ENCODE results near the gene ADRB2. TPM values are rescaled to one million over a fixed set of nuclear protein-coding genes. Genes with fewer than 3 reads are reported as not detected.

ADRB2 gene
- total RNA-seq, 1 experiment from 2014 or later = 0.26 TPM

- no peaks in the 10 kb centered on the region for H3K27me3 ChIP-seq (ENCODE audit: insufficient read depth, low read length)
- WGBS (ENCODE audit: extremely low coverage, insufficient read length, low lambda C conversion rate) = no CpG with 5 or more reads among the region's 5 CpGs
- H2BK12ac ChIP-seq (ENCODE audit: insufficient read length, low read depth, low read length) = no peak overlapping the region
- peaks cover 1% of the 10 kb centered on the region; the same call in 1 of the 2 replicates for H3K27me3 Mint-ChIP-seq (ENCODE audit: low read depth)
- H3K9ac ChIP-seq (ENCODE audit: extremely low read depth, insufficient read length, low read length) = no peak overlapping the region
- H3K23me2 ChIP-seq (ENCODE audit: insufficient read length, low read depth, low read length, poor library complexity, severe bottlenecking) = no peaks in the 10 kb centered on the region
- H2BK15ac ChIP-seq (ENCODE audit: low read depth, low read length) = no peak overlapping the region
- H4K5ac ChIP-seq (ENCODE audit: insufficient read length, low read depth, low read length) = no peak overlapping the region
- H3K4me3 Mint-ChIP-seq = no peak overlapping the region
- no peak overlapping the region for H2AFZ ChIP-seq (ENCODE audit: low read length)
- H3K4ac ChIP-seq (ENCODE audit: low read depth, low read length) = no peak overlapping the region
- no peak overlapping the region for H2BK120ac ChIP-seq (ENCODE audit: low read depth, low read length, poor library complexity, severe bottlenecking)
- no peaks in the 10 kb centered on the region for H3K79me2 ChIP-seq (ENCODE audit: insufficient read depth, low read length)
- H3K23ac ChIP-seq (ENCODE audit: insufficient read length, low read depth, low read length) = no peak overlapping the region
- H3K9me3 ChIP-seq (ENCODE audit: control insufficient read depth, low read depth, low read length) = no peaks in the 10 kb centered on the region
- no peak overlapping the region; a peak in 1 of 7 replicates for H3K27ac Mint-ChIP-seq
- no peak for DNase-seq
- no peak overlapping the region for H3K4me2 ChIP-seq (ENCODE audit: insufficient read depth, insufficient read length, low read length)
- H3K27ac ChIP-seq (ENCODE audit: insufficient read length, low read depth, low read length) = no peak overlapping the region
- H3T11ph ChIP-seq (ENCODE audit: low read length) = no peak overlapping the region
- no peak overlapping the region for H2BK5ac ChIP-seq (ENCODE audit: insufficient read length, low read length)
- H3K56ac ChIP-seq (ENCODE audit: insufficient read length, low read depth, low read length) = no peak overlapping the region
- no peak overlapping the region for H4K8ac ChIP-seq (replicated peaks; ENCODE audit: insufficient read length, low read depth, low read length)
- H3K4me1 Mint-ChIP-seq = no peaks in the 10 kb centered on the region
- no peak overlapping the region for H4K91ac ChIP-seq (ENCODE audit: insufficient read length, low read depth, low read length)
- TF ChIP-seq CTCF (conservative IDR thresholded peaks at IDR 0.05) = no peak
- no peaks in the 10 kb centered on the region for H3K4me1 ChIP-seq (ENCODE audit: insufficient read depth, low read length)
- H3K79me1 ChIP-seq (ENCODE audit: insufficient read depth, low read depth, low read length, poor library complexity, severe bottlenecking) = no peaks in the 10 kb centered on the region
- no peaks in the 10 kb centered on the region for H4K20me1 ChIP-seq (ENCODE audit: control insufficient read depth, insufficient read depth, insufficient read length)
- H2AK5ac ChIP-seq (ENCODE audit: insufficient read length, low read length) = no peak overlapping the region
- H3K36me3 Mint-ChIP-seq (ENCODE audit: insufficient read depth in 1 of 3, low read depth in 3 of 3) = no peaks in the 10 kb centered on the region
- H3K14ac ChIP-seq (ENCODE audit: insufficient read depth, low read length) = no peak overlapping the region
- no peak overlapping the region for H3K18ac ChIP-seq (ENCODE audit: insufficient read length, low read depth, low read length)
- no peaks in the 10 kb centered on the region; a peak in 1 of 5 replicates for H3K9me3 Mint-ChIP-seq
- H2BK20ac ChIP-seq (ENCODE audit: low read depth, low read length, poor library complexity, severe bottlenecking) = no peak overlapping the region
These were observed 31.5 kb upstream of the ADRB2 start for GRCh38 chr5:148794729-148795561.

All from H9 (cell line).